Central memory CD8-positive, alpha-beta T cell (primary cell): ENCODE results near the gene TMEM61.
A peak's percentile ranks its signal among the peaks of the same experiment; 100 is the strongest.

Source experiments
- ATAC-seq: fragments of 150-1000 bp; cut with Tn5 transposase; replicated peaks from 2 replicates; pipeline ENCODE4 v1.10.0; 2022; ENCODE audit warnings: mild to moderate bottlenecking, moderate FRiP score, moderate number of reproducible peaks; ENCODE audit not compliant: poor library complexity, severe bottlenecking; ENCODE audit errors: extremely low read depth
- DNase-seq, 2 donors: peaks; one replicate each; pipeline ENCODE4 v3.0.0; 2021; ENCODE audit warnings: low spot score in 2 of 2
- H3K27ac Mint-ChIP-seq: one replicate; pipeline ENCODE4 v1.8.0; 2022; ENCODE audit warnings: low read depth, mild to moderate bottlenecking, moderate library complexity, mixed read lengths
- H3K27me3 Mint-ChIP-seq: one replicate; pipeline ENCODE4 v1.8.0; 2022; ENCODE audit warnings: mixed read lengths
- H3K36me3 Mint-ChIP-seq: one replicate; pipeline ENCODE4 v1.8.0; 2022; ENCODE audit warnings: mild to moderate bottlenecking, moderate library complexity, mixed read lengths; ENCODE audit not compliant: insufficient read depth
- H3K4me1 Mint-ChIP-seq: one replicate; pipeline ENCODE4 v1.8.0; 2022; ENCODE audit warnings: mixed read lengths
- H3K4me3 Mint-ChIP-seq: one replicate; pipeline ENCODE4 v1.8.0; 2022; ENCODE audit warnings: mild to moderate bottlenecking, moderate library complexity, mixed read lengths
- H3K9me3 Mint-ChIP-seq: one replicate; pipeline ENCODE4 v1.8.0; 2022; ENCODE audit warnings: mixed read lengths

TMEM61 gene

DNA sequence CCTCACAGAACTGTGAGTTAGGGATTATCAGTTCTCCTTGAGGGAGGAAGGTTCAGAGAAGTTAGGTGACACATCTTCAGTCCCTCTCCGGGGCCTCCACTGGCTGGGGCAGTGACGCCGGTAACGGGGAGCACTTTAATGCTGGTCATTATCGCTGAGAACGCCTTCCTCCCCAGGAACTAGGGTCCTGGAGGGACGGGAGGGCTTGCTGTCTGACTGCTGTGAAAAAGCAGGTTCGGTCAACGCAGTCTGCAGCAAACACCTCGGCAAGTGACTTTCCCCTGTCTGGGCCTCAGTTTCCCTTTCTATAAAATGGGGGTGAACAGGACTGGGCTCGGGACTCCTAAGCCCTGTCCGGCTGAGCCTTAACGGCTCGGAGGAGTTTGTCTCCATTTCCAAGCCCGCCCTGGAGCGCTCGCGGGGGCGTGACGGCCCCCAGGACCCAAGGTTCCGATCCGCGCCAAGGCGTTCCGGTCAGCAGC is 341 bp upstream of the TMEM61 start:
- Mint-ChIP-seq H3K4me3 (no peak overlapping the region), H3K36me3 (no peaks in the 10 kb centered on the region), H3K27ac (no peak overlapping the region), H3K4me1 (no peaks in the 10 kb centered on the region), H3K9me3 (no peaks in the 10 kb centered on the region), H3K27me3 (peaks cover 61% of the 10 kb centered on the region)
- ATAC-seq (no peak), DNase-seq (no peak)

- Mint-ChIP-seq H3K4me1 (no peaks in the 10 kb centered on the region), H3K4me3 (no peak overlapping the region), H3K27me3 (peaks cover 53% of the 10 kb centered on the region), H3K27ac (no peak overlapping the region), H3K36me3 (no peaks in the 10 kb centered on the region), H3K9me3 (no peaks in the 10 kb centered on the region)
- DNase-seq (no peak), ATAC-seq (no peak)
Measured at GRCh38 chr1:54981466-54981865, 1.0 kb downstream of the TMEM61 start.

DNA sequence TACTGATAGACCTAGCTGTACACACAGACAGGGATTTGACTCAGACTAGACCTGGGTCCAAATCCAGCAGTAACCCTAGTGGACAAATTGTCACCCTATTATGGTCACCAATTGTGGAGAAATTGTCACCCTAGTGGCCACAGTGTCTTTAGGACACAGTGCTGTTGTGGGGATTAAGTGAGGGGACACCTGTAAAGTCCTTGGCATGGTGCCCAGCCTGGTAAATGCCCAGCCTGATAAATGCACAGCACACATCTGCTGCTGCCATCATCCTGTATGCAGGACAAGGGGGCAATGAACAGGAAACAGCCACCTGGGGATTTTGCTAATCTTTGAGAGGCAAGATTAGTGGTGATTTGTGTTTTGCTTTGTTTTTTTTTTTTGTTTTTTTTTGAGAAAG is 2.3 kb downstream of the TMEM61 start:
- no peak overlapping the region for H3K27ac Mint-ChIP-seq
- no peaks in the 10 kb centered on the region for H3K9me3 Mint-ChIP-seq
- peaks cover 50% of the 10 kb centered on the region for H3K27me3 Mint-ChIP-seq
- ATAC-seq (no peak), DNase-seq (no peak)
- H3K4me1 Mint-ChIP-seq, result no peaks in the 10 kb centered on the region
- H3K36me3 Mint-ChIP-seq, result no peaks in the 10 kb centered on the region
- H3K4me3 Mint-ChIP-seq, result no peak overlapping the region

DNA sequence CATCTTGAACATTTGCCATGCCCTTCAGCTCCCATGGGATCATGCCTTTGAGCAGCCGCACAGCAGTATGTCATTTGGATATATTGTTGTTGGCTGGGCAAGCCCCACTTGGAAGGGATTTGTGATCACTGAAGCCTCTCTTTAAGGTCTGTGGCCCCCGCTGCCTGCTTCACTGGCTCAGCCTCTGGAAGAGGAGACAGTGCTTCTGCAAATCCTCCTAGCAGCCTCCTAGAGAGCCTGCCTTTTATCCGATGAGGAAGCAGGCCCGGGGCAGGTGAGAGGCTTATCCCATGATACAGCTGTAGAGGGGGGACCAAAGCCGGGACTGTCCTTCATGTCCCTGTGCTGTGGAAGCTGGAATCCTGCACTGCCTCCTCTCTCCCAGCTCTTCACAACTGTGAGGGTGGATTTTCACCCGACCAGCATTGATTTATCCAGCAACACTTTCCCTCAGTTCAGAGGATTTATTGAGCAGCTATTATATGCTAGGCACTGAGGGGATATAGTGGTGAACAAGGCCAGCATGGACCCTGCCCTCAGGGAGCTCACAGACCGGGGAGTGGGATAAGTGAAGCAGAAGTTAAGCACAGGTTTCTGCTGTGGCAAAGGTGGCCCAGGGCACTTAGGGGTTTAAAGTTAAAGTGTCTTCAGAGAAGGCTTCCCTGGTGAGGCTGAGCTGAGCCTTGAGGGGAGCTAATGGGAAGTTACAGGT is 3.9 kb downstream of the TMEM61 start:
- no peaks in the 10 kb centered on the region for H3K36me3 Mint-ChIP-seq
- ATAC-seq (no peak), DNase-seq (no peak)
- H3K4me1 Mint-ChIP-seq, result no peaks in the 10 kb centered on the region
- H3K27me3 Mint-ChIP-seq, result peaks cover 42% of the 10 kb centered on the region
- no peaks in the 10 kb centered on the region for H3K9me3 Mint-ChIP-seq
- H3K4me3 Mint-ChIP-seq, result no peak overlapping the region
- H3K27ac Mint-ChIP-seq, result no peak overlapping the region

DNA sequence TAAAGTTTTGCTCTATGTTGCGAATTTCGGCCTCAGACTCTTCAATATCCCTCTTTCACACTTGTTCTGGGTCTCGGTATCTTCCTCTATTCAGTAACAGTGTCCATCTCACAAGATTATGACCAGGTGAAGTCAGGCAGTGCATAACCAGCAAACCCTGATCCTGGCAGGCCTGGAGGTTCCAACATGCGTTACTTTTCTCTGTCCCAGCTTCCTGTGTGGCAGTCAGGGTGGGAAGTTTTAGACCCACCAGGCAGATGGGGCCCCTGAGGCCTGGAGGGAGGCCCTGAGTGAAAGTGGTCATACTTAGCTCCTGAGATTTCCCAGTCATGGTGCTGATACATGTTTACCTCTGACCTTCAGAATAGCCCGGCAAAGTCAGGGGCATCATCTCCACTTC is 5.1 kb downstream of the TMEM61 start:
- Mint-ChIP-seq H3K27me3 (peaks cover 32% of the 10 kb centered on the region), H3K9me3 (no peaks in the 10 kb centered on the region), H3K36me3 (no peaks in the 10 kb centered on the region), H3K4me1 (no peaks in the 10 kb centered on the region), H3K4me3 (no peak overlapping the region), H3K27ac (no peak overlapping the region)
- ATAC-seq (no peak), DNase-seq (no peak)

DNA sequence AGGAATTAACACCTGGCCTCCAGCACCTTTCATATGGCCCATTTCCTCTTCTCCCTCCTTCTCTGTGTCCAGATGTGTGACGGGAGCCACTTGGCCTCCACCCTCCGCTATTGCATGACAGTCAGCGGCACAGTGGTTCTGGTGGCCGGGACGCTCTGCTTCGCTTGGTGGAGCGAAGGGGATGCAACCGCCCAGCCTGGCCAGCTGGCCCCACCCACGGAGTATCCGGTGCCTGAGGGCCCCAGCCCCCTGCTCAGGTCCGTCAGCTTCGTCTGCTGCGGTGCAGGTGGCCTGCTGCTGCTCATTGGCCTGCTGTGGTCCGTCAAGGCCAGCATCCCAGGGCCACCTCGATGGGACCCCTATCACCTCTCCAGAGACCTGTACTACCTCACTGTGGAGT is 5.6 kb downstream of the TMEM61 start:
- Mint-ChIP-seq H3K27ac (no peak overlapping the region), H3K27me3 (peaks cover 29% of the 10 kb centered on the region), H3K4me1 (no peaks in the 10 kb centered on the region), H3K4me3 (no peak overlapping the region), H3K36me3 (no peaks in the 10 kb centered on the region), H3K9me3 (no peaks in the 10 kb centered on the region)
- no peak for ATAC-seq
- no peak for DNase-seq

DNA sequence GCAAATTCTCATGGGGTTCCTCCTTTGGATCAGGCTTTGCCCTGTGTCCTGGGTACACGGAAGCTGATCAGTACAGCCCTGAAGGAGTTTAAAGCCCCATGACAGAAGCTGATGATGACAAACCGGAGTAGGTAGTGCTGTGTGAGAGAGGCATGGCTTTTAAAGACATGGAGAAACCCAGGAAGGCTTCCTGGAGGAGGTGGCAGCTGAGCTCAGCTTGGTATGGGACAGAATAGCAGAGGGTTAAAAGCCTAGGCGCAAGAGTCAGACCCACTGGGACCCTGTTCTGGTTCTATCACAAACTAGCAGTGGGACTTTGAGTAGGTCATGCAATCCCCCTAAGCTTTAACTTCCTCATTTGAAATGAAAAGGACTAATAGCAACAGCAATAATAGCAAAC is 6.1 kb downstream of the TMEM61 start:
- ATAC-seq (no peak), DNase-seq (no peak)
- Mint-ChIP-seq H3K27me3 (peaks cover 24% of the 10 kb centered on the region), H3K4me3 (no peak overlapping the region), H3K27ac (no peak overlapping the region), H3K9me3 (no peaks in the 10 kb centered on the region), H3K4me1 (no peaks in the 10 kb centered on the region), H3K36me3 (no peaks in the 10 kb centered on the region)

DNA sequence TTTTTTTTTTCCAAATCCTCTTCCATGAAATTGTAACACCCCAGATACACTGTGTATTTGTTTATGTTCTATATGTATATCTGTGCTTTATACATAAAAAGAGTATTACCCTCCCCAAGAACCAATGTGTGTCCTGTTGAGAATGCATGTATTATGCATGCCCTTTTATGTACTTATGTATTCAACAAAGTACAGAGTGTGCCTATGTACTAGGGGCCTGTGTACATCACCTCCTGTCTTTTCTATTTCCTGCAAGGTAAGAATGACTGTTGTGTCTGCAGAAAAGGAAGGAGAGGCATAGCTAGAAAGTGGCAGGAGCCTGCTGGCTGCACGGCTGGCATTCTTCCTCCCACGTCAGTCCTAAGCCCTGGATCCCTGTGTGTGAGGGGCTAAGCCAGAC is 7.0 kb downstream of the TMEM61 start:
- no peak for ATAC-seq
- Mint-ChIP-seq H3K4me3 (no peak overlapping the region), H3K27me3 (peaks cover 15% of the 10 kb centered on the region), H3K9me3 (no peaks in the 10 kb centered on the region), H3K27ac (no peak overlapping the region), H3K4me1 (no peaks in the 10 kb centered on the region), H3K36me3 (no peaks in the 10 kb centered on the region)
- no peak for DNase-seq

DNA sequence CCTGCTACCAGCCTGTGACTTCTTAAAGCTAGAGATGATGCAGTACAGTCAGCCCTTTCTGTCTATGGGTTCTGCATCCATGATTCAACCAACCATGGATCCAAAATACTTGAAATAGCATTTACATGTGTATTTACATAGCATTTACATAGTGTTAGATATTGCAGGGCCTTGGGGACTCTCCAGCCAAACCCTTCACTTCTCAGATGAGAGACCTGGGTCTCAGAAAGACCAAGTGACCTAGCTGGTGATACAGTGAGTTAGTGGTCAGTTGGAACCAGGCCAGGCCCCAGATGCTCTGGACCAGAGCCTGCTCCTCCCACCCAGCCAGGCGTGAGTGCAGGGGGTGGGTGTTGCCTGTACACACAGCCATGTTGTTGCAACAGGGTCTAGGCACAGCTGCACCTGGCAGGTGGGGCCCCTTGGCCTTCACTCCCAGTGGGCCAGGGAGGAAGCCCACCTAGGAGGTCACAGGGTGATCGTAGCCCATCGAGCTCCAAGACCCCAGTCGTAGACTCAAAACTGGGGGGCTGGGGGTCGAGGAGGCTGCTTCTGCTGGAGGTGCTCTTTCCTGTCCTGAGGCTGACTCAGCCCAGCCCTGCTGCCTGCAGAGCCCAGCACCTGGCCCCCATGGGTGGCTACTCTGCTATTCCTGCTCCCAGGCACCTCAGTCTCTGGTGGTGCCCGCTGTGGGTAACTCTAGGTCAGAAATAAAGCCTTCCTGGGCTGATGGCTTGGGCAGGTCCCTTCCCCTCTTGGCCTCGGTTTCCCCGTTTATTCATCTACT is 7.7 kb downstream of the TMEM61 start:
- no peak overlapping the region for H3K27ac Mint-ChIP-seq
- no peak overlapping the region for H3K4me3 Mint-ChIP-seq
- no peaks in the 10 kb centered on the region for H3K36me3 Mint-ChIP-seq
- H3K4me1 Mint-ChIP-seq, result no peaks in the 10 kb centered on the region
- DNase-seq (no peak), ATAC-seq (no peak)
- peaks cover 11% of the 10 kb centered on the region for H3K27me3 Mint-ChIP-seq
- H3K9me3 Mint-ChIP-seq, result no peaks in the 10 kb centered on the region

DNA sequence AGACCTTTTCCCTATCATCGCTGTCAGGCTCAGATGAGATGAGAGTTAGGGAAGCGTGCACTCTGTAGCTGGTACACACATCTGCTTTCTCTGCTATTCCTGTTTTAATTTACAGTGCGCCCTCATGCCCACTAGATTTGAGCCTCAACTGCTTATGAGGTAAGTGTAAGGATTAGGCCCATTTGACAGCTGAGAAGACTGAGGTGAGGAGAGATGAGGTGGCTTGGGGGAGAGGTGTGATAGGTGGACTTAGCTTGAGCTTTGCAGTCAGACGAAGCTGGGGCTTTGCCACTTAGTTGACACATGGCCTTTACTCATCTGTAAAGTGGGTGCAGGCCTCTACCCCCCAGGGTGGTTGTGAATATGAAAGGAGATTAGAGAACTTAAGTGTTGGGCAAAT is 8.5 kb downstream of the TMEM61 start:
- no peak for ATAC-seq
- Mint-ChIP-seq H3K27ac (peak overlapping the region; percentile 6), H3K27me3 (peaks cover 4% of the 10 kb centered on the region), H3K9me3 (no peaks in the 10 kb centered on the region), H3K4me3 (no peak overlapping the region), H3K4me1 (no peaks in the 10 kb centered on the region), H3K36me3 (no peaks in the 10 kb centered on the region)
- no peak for DNase-seq

GRCh38 chr1:54989473-54989872 is 9.0 kb downstream of the TMEM61 start:
- Mint-ChIP-seq H3K36me3 (no peaks in the 10 kb centered on the region), H3K9me3 (no peaks in the 10 kb centered on the region), H3K4me1 (no peaks in the 10 kb centered on the region), H3K27me3 (no peaks in the 10 kb centered on the region), H3K4me3 (no peak overlapping the region), H3K27ac (peak overlapping the region; percentile 6)
- ATAC-seq (no peak), DNase-seq (no peak)

GRCh38 chr1:54989968-54990810 is 9.8 kb downstream of the TMEM61 start:
- Mint-ChIP-seq H3K27ac (no peak overlapping the region), H3K4me3 (no peak overlapping the region), H3K9me3 (no peaks in the 10 kb centered on the region), H3K4me1 (peaks cover 4% of the 10 kb centered on the region), H3K27me3 (no peaks in the 10 kb centered on the region), H3K36me3 (no peaks in the 10 kb centered on the region)
- ATAC-seq (no peak), DNase-seq (no peak)
